C1 segment of cervical spinal cord (tissue), 14 donors: Measurements from ENCODE around the gene TMEM43.
A peak's percentile ranks its signal among the peaks of the same experiment; 100 is the strongest.

Experiments used
- DNase-seq, 14 donors: peaks; one replicate each; lab custom pipeline; 2025; lab: John Stamatoyannopoulos, UW

TMEM43 gene

GRCh38 chr3:14178247-14179113, 53.6 kb downstream of the TMEM43 start, which contains the start of the genes LSM3 and XPC:
LSM3 (plus strand) TSS chr3:14178817; CDS start chr3:14178861, 44 bp downstream.
XPC (minus strand) TSS chr3:14178601; CDS start chr3:14178568, 33 bp downstream.
- DNase-seq: peak; percentile 76 to 99 (median 94)

- DNase-seq: no peak
Measured at GRCh38 chr3:14179114-14179465, 54.2 kb downstream of the TMEM43 start.

GRCh38 chr3:14179795-14180194, 54.9 kb downstream of the TMEM43 start:
- no peak for DNase-seq

DNA sequence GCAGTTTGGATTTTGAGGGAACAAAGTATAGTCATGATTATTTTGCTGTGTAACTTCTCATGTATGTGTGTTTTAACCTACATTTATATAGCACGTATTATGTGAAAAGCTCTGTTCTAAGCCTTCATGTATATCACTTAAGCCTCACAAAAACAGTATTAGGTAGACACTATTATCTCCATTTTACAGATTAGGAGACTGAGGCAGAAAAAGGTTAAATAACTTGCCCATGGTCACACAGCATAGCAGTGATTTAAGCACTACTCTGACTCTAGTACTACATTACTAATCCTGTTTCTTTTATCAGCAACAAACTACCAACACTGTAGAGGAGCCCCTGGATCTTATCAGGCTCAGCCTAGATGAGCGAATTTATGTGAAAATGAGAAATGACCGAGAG, 56.4 kb downstream of the TMEM43 start:
- no peak for DNase-seq

GRCh38 chr3:14183015-14183577, 58.2 kb downstream of the TMEM43 start:
- no peak for DNase-seq

DNA sequence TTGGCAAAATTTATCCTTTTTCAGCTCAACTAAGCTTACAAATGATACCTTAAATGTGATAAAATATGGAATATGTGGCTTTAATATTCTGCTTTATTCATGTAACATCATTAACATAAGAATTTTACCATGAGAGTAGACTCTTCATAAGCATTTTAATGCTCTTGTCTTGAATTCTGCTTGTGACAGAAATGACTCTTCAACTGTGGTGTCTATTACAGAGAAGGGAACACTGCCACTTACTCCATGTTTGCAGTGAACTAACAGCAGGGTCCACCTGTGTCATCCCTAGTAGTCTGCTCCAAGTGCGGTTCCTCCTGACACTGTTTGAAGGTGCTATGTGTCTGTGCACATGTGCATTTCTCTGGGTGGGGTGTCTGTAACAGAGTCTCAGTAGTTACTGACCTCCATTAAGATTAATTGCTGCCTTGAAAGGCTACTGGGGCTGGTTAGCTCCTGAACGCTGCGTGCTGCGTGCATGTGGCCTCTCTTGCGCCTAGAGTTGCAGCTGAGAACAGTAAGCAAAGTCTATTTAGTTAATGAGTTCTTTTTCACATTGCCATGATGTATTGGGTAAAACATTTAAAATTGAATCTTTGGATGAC, 62.1 kb downstream of the TMEM43 start:
- DNase-seq: no peak

DNA sequence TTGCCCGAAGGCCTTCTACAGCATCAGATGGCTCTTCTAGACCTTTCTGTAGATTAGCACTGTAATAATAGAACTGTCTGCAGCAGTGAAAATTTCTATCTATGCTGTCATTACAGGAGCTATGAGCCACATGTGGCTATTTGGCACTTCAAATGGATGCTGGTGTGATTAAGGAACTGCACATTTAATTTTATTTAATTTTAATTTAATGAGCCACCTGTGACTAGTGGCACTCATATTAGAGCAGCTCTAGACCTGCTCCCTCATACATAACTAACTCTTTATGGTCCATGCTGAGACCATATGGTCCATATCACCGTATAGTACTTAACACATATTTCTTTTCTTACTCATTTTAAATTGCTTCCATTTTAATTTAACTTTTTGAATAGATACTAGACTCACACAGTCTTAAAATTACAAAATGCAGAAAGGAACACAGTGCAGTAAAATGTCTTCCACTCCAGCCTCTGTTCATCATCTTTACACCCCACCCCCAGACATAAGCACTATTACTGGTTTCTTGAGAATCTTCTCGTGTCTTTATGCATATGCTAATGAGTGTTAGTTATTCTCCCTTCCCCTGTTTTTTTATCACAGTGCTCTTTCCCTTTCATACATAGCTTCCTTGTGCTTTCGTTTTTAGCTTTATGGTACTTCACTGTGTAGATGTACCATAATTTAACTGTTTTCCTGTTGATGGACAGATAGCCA, 63.3 kb downstream of the TMEM43 start:
- no peak for DNase-seq
